Esophagus mucosa (tissue), 1 donor: Measurements from ENCODE around the gene ERF. TPM values are rescaled to one million over a fixed set of nuclear protein-coding genes. Genes with fewer than 3 reads are reported as not detected.

ENCODE experiments used
- ATAC-seq: fragments of 200-7000 bp; cut with Tn5 transposase; one replicate; pipeline ENCODE4 v1.9.1; 2020
- total RNA-seq: library from RNA; stranded (reverse); gene quantifications from one replicate; pipeline ENCODE4 v1.2.4, GENCODE V29; 2023
- donor health status: DM: yes; HTN: yes; CAD: no.

The ERF gene
- total RNA-seq, 1 donor from 2014 or later = 21.5 TPM

GRCh38 chr19:42287017-42287826 lies 32.3 kb upstream of the ERF start:
- ATAC-seq = no peak

GRCh38 chr19:42286349-42287016 lies 31.6 kb upstream of the ERF start:
- no peak for ATAC-seq

- no peak for ATAC-seq
Measured at GRCh38 chr19:42285988-42286348, 31.0 kb upstream of the ERF start.

- no peak for ATAC-seq
Measured at GRCh38 chr19:42285541-42285941, 30.6 kb upstream of the ERF start.

- ATAC-seq = no peak
Measured at GRCh38 chr19:42284591-42285341, 29.8 kb upstream of the ERF start.

- peak; percentile 48 for ATAC-seq
Measured at GRCh38 chr19:42284066-42284501, 29.2 kb upstream of the ERF start.

GRCh38 chr19:42283188-42284065 lies 28.5 kb upstream of the ERF start:
- ATAC-seq = peak; percentile 75

GRCh38 chr19:42282819-42283187 lies 27.9 kb upstream of the ERF start:
- no peak for ATAC-seq

GRCh38 chr19:42281827-42282762 lies 27.2 kb upstream of the ERF start:
- ATAC-seq = no peak

- ATAC-seq = peak; percentile 16
Measured at GRCh38 chr19:42281146-42281826, 26.4 kb upstream of the ERF start.

GRCh38 chr19:42280815-42281145 lies 25.9 kb upstream of the ERF start:
- no peak for ATAC-seq

- ATAC-seq = peak; percentile 12
Measured at GRCh38 chr19:42279902-42280814, 25.2 kb upstream of the ERF start.

GRCh38 chr19:42279155-42279901 lies 24.4 kb upstream of the ERF start:
- ATAC-seq = no peak

- ATAC-seq = no peak
Measured at GRCh38 chr19:42278452-42279154, 23.7 kb upstream of the ERF start.

- ATAC-seq = peak; percentile 0
Measured at GRCh38 chr19:42277821-42278451, 23.0 kb upstream of the ERF start.

- no peak for ATAC-seq
Measured at GRCh38 chr19:42276821-42277220, 21.9 kb upstream of the ERF start.

- no peak for ATAC-seq
Measured at GRCh38 chr19:42276284-42276683, 21.4 kb upstream of the ERF start.

GRCh38 chr19:42275517-42275916 lies 20.6 kb upstream of the ERF start:
- ATAC-seq = no peak
